HepG2 (cell line): ENCODE results near the gene SCRT2. TPM values are rescaled to one million over a fixed set of nuclear protein-coding genes. Genes with fewer than 3 reads are reported as not detected.

Experiments
- BCL3 ChIP-seq: sonication (generic); formaldehyde crosslinking; IDR thresholded peaks from 2 replicates; pipeline ENCODE4 v1.5.1; 2020; ENCODE audit warnings: mild to moderate bottlenecking, missing genetic modification reagents, moderate library complexity
- CCAR2 ChIP-seq: fragments of 200-400 bp; formaldehyde crosslinking; optimal IDR thresholded peaks from 2 replicates; pipeline ENCODE3; 2018; ENCODE audit warnings: low read depth, mild to moderate bottlenecking, low read length, moderate library complexity
- CHD4 ChIP-seq: fragments of 200-600 bp; sonication (generic); IDR thresholded peaks from 2 replicates; pipeline ENCODE4 v1.7.0; 2017; ENCODE audit warnings: mild to moderate bottlenecking, low read length, borderline replicate concordance
- HHEX ChIP-seq: IDR thresholded peaks from 2 replicates; pipeline ENCODE4 v1.6.1; 2016; ENCODE audit warnings: control low read depth
- HNRNPK ChIP-seq: fragments of 200-400 bp; formaldehyde crosslinking; IDR thresholded peaks from 2 replicates; pipeline ENCODE4 v1.6.1; 2018; ENCODE audit warnings: low read length, low read depth, moderate library complexity, mild to moderate bottlenecking; ENCODE audit not compliant: poor library complexity, severe bottlenecking
- LCORL ChIP-seq, 2 experiments: fragments of 450-650 bp in 1 of 2; sonication (generic) in 1 of 2; formaldehyde crosslinking in 1 of 2; IDR thresholded peaks; 2 replicates each; pipeline versions ENCODE4 v1.5.0 to v1.6.1; 2017 to 2020; ENCODE audit warnings: antibody characterized with exemption in 1 of 2, missing genetic modification reagents in 1 of 2
- MBNL3 ChIP-seq: fragments of 250-450 bp; sonication (Bioruptor Pico); conservative IDR thresholded peaks from 2 replicates; pipeline ENCODE4 v1.8.0; 2022; ENCODE audit warnings: mild to moderate bottlenecking, inconsistent platforms
- MEIS2 ChIP-seq: sonication (generic); formaldehyde crosslinking; IDR thresholded peaks from 2 replicates; pipeline ENCODE4 v1.9.0; 2021; ENCODE audit warnings: mild to moderate bottlenecking, missing genetic modification reagents
- MLX ChIP-seq: IDR thresholded peaks from 2 replicates; pipeline ENCODE4 v1.6.1; 2016
- NAIF1 ChIP-seq: sonication (generic); formaldehyde crosslinking; IDR thresholded peaks from 2 replicates; pipeline ENCODE4 v1.5.0; 2020; ENCODE audit warnings: mild to moderate bottlenecking, missing genetic modification reagents, borderline replicate concordance
- NFKB2 ChIP-seq: sonication (generic); formaldehyde crosslinking; IDR thresholded peaks from 2 replicates; pipeline ENCODE4 v1.4.0; 2020; ENCODE audit warnings: missing genetic modification reagents, borderline replicate concordance
- PAF1 ChIP-seq: IDR thresholded peaks from 2 replicates; pipeline ENCODE4 v1.6.1; 2016; ENCODE audit warnings: missing genetic modification reagents, missing compliant biosample characterization
- PATZ1 ChIP-seq: sonication (generic); formaldehyde crosslinking; IDR thresholded peaks from 2 replicates; pipeline ENCODE4 v1.4.0; 2020; ENCODE audit warnings: missing genetic modification reagents
- SALL1 ChIP-seq: sonication (generic); formaldehyde crosslinking; IDR thresholded peaks from 2 replicates; pipeline ENCODE4 v1.8.0; 2022; ENCODE audit warnings: mild to moderate bottlenecking, missing genetic modification reagents
- SKIL ChIP-seq: sonication (generic); formaldehyde crosslinking; IDR thresholded peaks from 2 replicates; pipeline ENCODE4 v1.8.0; 2022; ENCODE audit warnings: missing genetic modification reagents, mild to moderate bottlenecking, moderate library complexity, borderline replicate concordance
- SOX6 ChIP-seq, 2 experiments: fragments of 450-650 bp in 1 of 2; sonication (generic) in 1 of 2; formaldehyde crosslinking in 1 of 2; IDR thresholded peaks; 2 replicates each; pipeline versions ENCODE4 v1.4.0 to v1.6.1; 2017 to 2020; ENCODE audit warnings: antibody characterized with exemption in 1 of 2, mild to moderate bottlenecking in 1 of 2, missing genetic modification reagents in 1 of 2
- TCF12 ChIP-seq, 2 experiments: fragments of 450-650 bp in 1 of 2; sonication (generic) in 1 of 2; formaldehyde crosslinking in 1 of 2; IDR thresholded peaks; 2 replicates each; pipeline versions ENCODE4 v1.6.1 to v1.8.0; 2017 to 2022; ENCODE audit warnings: antibody characterized with exemption in 1 of 2, mild to moderate bottlenecking in 1 of 2, missing genetic modification reagents in 1 of 2, moderate library complexity in 1 of 2
- ZFX ChIP-seq: sonication (generic); formaldehyde crosslinking; IDR thresholded peaks from 2 replicates; pipeline ENCODE4 v1.4.0; 2020; ENCODE audit warnings: mild to moderate bottlenecking, low read depth, missing genetic modification reagents, moderate library complexity
- ZNF101 ChIP-seq: sonication (generic); formaldehyde crosslinking; IDR thresholded peaks from 2 replicates; pipeline ENCODE4 v1.4.0; 2020; ENCODE audit warnings: mild to moderate bottlenecking, low read depth, missing genetic modification reagents, borderline replicate concordance
- ZNF180 ChIP-seq: sonication (generic); formaldehyde crosslinking; IDR thresholded peaks from 2 replicates; pipeline ENCODE4 v1.4.0; 2020; ENCODE audit warnings: low read depth, missing genetic modification reagents, borderline replicate concordance
- ZNF616 ChIP-seq: sonication (generic); formaldehyde crosslinking; IDR thresholded peaks from 2 replicates; pipeline ENCODE4 v1.5.0; 2020; ENCODE audit warnings: low read depth, mild to moderate bottlenecking, missing genetic modification reagents
- ZNF737 ChIP-seq: sonication (generic); formaldehyde crosslinking; IDR thresholded peaks from 2 replicates; pipeline ENCODE4 v1.5.0; 2020; ENCODE audit warnings: missing genetic modification reagents, mild to moderate bottlenecking, borderline replicate concordance
- polyA plus RNA-seq, 8 experiments: library from polyadenylated mRNA; depleted of rRNA in 3 of 8; stranded (reverse) in 7 of 8; unstranded in 1 of 8; fragments of >200 nt; fragmentation: Illumina TruSeq in 4 of 8; extraction: Trizol in 4 of 8; gene quantifications; 2 replicates each; pipeline versions ENCODE4 v1.2.1 to v1.2.3, GENCODE V29; 2011 to 2016; ENCODE audit warnings: low read depth in 4 of 8, missing spikeins in 1 of 8, mixed read lengths in 1 of 8; ENCODE audit not compliant: insufficient read depth in 1 of 8
- total RNA-seq, 5 experiments: library from RNA; depleted of rRNA; stranded (reverse); fragments of >200 nt; fragmentation: Illumina TruSeq; extraction: Trizol; gene quantifications; 2 replicates each; pipeline ENCODE4 v1.2.3, GENCODE V29; 2016; ENCODE audit warnings: low read depth in 1 of 5

Gene SCRT2
- total and polyA plus RNA-seq, 2 of the 13 experiments (the other 11 are each of a cell fraction or from before 2014, with no cell fraction given): not detected

- TF ChIP-seq LCORL (IDR thresholded peaks at IDR 0.05) (no peak), LCORL (CRISPR knock-in tag; IDR thresholded peaks at IDR 0.05) (no peak; the same call in 1 of the 2 replicates), HHEX (no peak), MEIS2 (CRISPR knock-in tag) (peak; percentile 86; the same call in 1 of the 2 replicates), ZNF180 (CRISPR knock-in tag) (no peak), SALL1 (CRISPR knock-in tag) (peak; percentile 73), NAIF1 (CRISPR knock-in tag) (no peak), NFKB2 (peak; percentile 80; the same call in 1 of the 2 replicates), HNRNPK (peak; percentile 86), ZNF101 (CRISPR knock-in tag) (no peak), PATZ1 (peak; percentile 99), CCAR2 (no peak), SKIL (peak; percentile 89), PAF1 (CRISPR knock-in tag) (no peak), SOX6 (IDR thresholded peaks at IDR 0.05) (no peak), SOX6 (CRISPR knock-in tag; IDR thresholded peaks at IDR 0.05) (no peak), ZNF737 (CRISPR knock-in tag) (peak; percentile 57; the same call in 1 of the 2 replicates), TCF12 (IDR thresholded peaks at IDR 0.05) (no peak), TCF12 (CRISPR knock-in tag; IDR thresholded peaks at IDR 0.05) (peak; percentile 86; the same call in 1 of the 2 replicates), MBNL3 (CRISPR knock-in tag) (no peak), ZNF616 (CRISPR knock-in tag) (no peak), MLX (no peak; the same call in 1 of the 2 replicates), ZFX (CRISPR knock-in tag) (peak; percentile 60), CHD4 (peak; percentile 70; the same call in 1 of the 2 replicates), BCL3 (CRISPR knock-in tag) (peak; percentile 80)
Measured at GRCh38 chr20:642398-643174, 33.0 kb downstream of the SCRT2 start (continued).
